Motor neuron (in vitro differentiated cells): Measurements from ENCODE around the gene AFG1L. TPM values are rescaled to one million over a fixed set of nuclear protein-coding genes. Genes with fewer than 3 reads are reported as not detected.
A peak's percentile ranks its signal among the peaks of the same experiment; 100 is the strongest.
"Not testable (repeated sequence)": the region's sequence is repeated elsewhere in the genome, so short reads cannot be mapped to it uniquely, and the experiment has no call there.

ENCODE experiments used
- ATAC-seq, 8 experiments: fragments of 200-7000 bp; cut with Tn5 transposase; replicated peaks in 6 of 8; 2 replicates each; pipeline ENCODE4 v1.8.0; 2021; ENCODE audit warnings: mild to moderate bottlenecking in 8 of 8, moderate library complexity in 8 of 8
- H3K27ac ChIP-seq, 2 donors: fragments of 250-450 bp; sonication (Bioruptor Pico); 2 replicates each; pipeline ENCODE4 v1.9.0; 2021; ENCODE audit warnings: antibody characterized with exemption in 2 of 2, mild to moderate bottlenecking in 2 of 2, moderate library complexity in 1 of 2
- H3K4me1 ChIP-seq, 2 donors: fragments of 250-450 bp; sonication (Bioruptor Pico); replicated peaks in 1 of 2; 2 replicates each; pipeline ENCODE4 v1.6.1; 2021; ENCODE audit warnings: antibody characterized with exemption in 2 of 2, mild to moderate bottlenecking in 2 of 2, moderate library complexity in 1 of 2
- H3K4me3 ChIP-seq, 5 donors: fragments of 250-450 bp; sonication (Bioruptor Pico); 2 replicates each; pipeline ENCODE4 v1.9.0; 2021; ENCODE audit warnings: antibody characterized with exemption in 5 of 5, mild to moderate bottlenecking in 5 of 5, moderate library complexity in 4 of 5
- WGBS, 10 experiments: fragments of 450-650 bp; shearing (Covaris generic); methylation state at CpG; one replicate each; pipeline ENCODE4 v1.0.0; 2022; 5-methylcytosine and 5-hydroxymethylcytosine counted together
- in situ Hi-C, 9 experiments: fragments of 400-800 bp; cut with MboI; loops; one replicate each; pipeline ENCODE4 v1.15.0; 2021; ENCODE audit warnings: low sequenced_read_pairs in 9 of 9, low pct_unique_long_range_greater_than_20kb in 2 of 9; ENCODE audit not compliant: unreplicated experiment in 9 of 9
- total RNA-seq, 8 experiments: library from RNA; unstranded; fragments of 300-600 nt; gene quantifications; 2 replicates each; pipeline versions ENCODE4 v1.2.3 to v1.2.4, GENCODE V29; 2022

AFG1L gene
- total RNA-seq, 8 experiments from 2014 or later: 4.3 to 17.4 (median 7.2) TPM

DNA sequence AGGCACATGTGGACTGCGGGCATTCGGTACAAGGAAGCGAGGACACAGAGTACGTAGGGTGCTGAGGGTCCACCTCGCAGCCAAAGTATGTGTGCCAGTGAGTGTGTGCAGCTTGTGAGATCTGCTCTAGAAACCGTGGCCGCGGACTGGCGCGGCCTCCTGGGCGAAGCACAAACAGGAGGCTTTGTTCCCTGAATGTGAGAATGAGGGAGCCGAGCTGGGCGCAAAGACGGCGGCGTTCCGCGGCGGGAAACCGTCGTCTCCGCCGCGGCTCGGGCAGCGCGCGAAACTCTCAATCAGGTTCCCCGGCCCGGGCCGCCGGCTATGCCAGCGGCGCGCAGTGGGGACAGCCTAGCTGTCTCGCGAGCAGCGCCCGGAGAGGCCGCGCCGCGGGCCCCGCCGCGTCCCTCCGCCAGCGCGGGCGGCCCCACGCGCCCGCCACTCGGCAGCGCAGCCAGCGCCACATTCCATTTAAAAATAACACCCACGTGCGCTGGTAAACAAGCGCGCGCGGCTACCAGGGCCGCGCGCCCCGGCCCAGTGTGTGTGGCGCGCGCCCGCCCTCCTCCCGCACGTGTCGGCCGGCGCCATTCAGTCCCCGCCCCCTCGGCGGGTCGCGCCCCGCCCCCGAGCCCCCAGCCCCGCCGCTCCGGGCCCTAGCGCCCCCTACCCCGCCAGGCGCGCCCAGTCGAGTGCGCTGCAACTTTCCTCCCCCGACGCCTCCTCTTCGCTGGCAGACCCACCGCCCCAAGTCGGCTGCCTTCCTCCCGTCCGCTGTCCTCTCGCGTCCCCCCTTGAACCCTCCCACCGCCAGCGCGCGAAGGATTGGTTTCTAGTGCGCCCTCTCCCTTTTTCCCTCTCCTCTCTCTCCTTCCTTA is 262.9 kb downstream of the AFG1L start:
- in situ Hi-C loops: loop anchor here in 5 of 9 experiments (25.0 kb wide), 1 partner anchor 230 kb away; no protein-coding TSS in a partner anchor
- WGBS, 10 experiments: 0 to 1% (median 0%) methylated on average over 2 to 23 of the region's 105 CpGs; no CpG with 5 or more reads in 4 of the 10 experiments
- Histone ChIP-seq H3K4me1 (peaks cover 3 to 6% of the 10 kb centered on the region in 2 donors), H3K27ac (peak overlapping the region; percentile 94 to 95), H3K4me3 (peak overlapping the region; percentile 61 to 89 (median 81))
- peak; percentile 12 to 53 (median 38) for ATAC-seq

GRCh38 chr6:108558372-108559096 is 263.7 kb downstream of the AFG1L start:
- H3K27ac ChIP-seq: peak overlapping the region; percentile 94 to 95
- peak; percentile 39 to 65 (median 59) for ATAC-seq
- in situ Hi-C loops: loop anchor here in 5 of 9 experiments (25.0 kb wide), 1 partner anchor 229 kb away; no protein-coding TSS in a partner anchor
- 0 to 2% (median 0%) methylated on average over 1 to 20 of the region's 58 CpGs for WGBS, 10 experiments
- H3K4me1 ChIP-seq: peaks cover 6 to 8% of the 10 kb centered on the region in 2 donors
- H3K4me3 ChIP-seq: peak overlapping the region; percentile 61 to 89 (median 81)

DNA sequence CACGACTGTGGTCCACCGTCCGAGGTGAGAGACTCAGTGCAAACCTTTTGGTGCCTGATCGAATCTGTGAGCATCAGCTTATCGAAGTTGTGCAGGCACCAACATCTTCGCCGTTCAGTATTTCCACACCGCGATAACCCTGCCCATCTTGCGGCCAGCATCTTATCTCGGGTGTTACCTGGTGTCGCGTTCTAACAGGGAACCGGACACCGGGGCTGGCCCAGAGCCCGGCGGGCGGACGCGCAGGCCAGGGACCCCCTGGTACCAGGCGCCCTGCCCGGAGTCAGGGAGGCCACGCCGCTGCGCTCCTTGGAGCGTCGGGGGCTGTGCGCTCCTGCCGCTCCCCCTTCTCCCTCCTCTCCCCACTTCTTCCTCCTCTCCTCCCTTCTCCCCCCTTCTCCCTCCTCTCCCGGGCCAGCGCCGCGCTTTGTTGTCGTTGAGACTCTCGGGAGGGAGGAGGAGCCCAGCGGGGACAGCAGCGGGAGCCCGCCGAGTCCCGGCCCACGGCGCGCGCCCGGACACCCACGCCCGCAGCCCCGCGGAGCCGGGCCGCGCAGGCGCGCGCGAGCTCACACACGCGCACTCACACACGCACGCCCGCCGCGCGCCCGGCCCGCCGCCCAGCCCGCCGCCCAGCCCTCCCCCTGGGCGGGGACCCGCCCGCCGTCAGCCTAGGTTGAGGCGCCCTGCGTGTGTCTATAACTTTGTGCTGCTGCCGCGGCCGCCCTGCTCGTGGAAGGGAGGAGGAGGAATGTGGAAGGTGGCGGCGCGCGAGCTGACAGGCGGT is 264.4 kb downstream of the AFG1L start:
- 0% methylated on average over 2 to 8 of the region's 84 CpGs; no CpG with 5 or more reads in 3 of the 10 experiments for WGBS, 10 experiments
- H3K27ac ChIP-seq: peak overlapping the region; percentile 91 to 95
- peak; percentile 35 to 53 (median 46) for ATAC-seq
- H3K4me1 ChIP-seq: peaks cover 9 to 11% of the 10 kb centered on the region in 2 donors
- in situ Hi-C loops: loop anchor here in 5 of 9 experiments (25.0 kb wide), 1 partner anchor 228 kb away; no protein-coding TSS in a partner anchor
- H3K4me3 ChIP-seq: peak overlapping the region; percentile 61 to 89 (median 81)

DNA sequence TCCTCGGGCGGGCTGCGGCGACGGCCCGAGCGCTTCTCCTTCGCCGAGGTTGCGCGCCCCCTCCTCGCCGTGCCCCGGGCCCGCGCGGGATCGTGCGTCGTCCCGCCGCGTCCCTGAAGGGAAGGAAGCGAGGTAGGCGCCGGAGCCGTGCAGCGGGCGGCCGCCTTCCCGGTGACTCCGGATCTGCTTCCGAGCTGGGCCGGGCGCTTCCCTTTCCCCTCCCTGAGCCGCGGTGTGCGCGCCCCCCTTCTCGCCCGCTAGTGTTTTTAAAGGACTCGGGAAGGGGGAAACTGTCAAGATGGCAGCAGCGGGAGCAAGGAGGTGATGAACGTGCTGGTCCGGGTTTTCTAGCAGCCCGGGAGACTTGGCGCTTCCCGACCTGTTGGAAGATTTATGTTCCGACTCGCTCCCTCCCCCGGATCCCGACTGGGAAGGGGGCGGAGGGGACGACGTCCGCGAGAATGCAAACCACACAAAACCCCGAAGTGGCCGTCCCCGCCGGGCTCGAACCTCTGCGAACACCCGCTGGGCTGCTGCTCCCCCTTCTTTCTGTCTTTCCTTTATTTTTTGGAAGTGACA is 265.1 kb downstream of the AFG1L start:
- WGBS, 10 experiments: 0% methylated on average over 2 to 20 of the region's 64 CpGs; no CpG with 5 or more reads in 7 of the 10 experiments
- in situ Hi-C loops: loop anchor here in 5 of 9 experiments (25.0 kb wide), 1 partner anchor 227 kb away; no protein-coding TSS in a partner anchor
- peak overlapping the region; percentile 61 to 89 (median 81) for H3K4me3 ChIP-seq
- peak overlapping the region; percentile 91 to 95 for H3K27ac ChIP-seq
- ATAC-seq: peak; percentile 1 to 25 (median 6)
- peaks cover 13 to 16% of the 10 kb centered on the region in 2 donors for H3K4me1 ChIP-seq

GRCh38 chr6:108560463-108561308 is 265.8 kb downstream of the AFG1L start, which contains the start of gene FOXO3:
Gene FOXO3, plus strand, starts transcription at chr6:108560917. Its CDS starts 292 bp downstream, at chr6:108561209.
- 0 to 3% methylated on average over 5 to 8 of the region's 110 CpGs; no CpG with 5 or more reads in 8 of the 10 experiments for WGBS, 10 experiments
- in situ Hi-C loops: loop anchor here in 5 of 9 experiments (25.0 kb wide), 1 partner anchor 227 kb away; no protein-coding TSS in a partner anchor
- peak within 1 kb of the TSS; percentile 91 to 95 for H3K27ac ChIP-seq

DNA sequence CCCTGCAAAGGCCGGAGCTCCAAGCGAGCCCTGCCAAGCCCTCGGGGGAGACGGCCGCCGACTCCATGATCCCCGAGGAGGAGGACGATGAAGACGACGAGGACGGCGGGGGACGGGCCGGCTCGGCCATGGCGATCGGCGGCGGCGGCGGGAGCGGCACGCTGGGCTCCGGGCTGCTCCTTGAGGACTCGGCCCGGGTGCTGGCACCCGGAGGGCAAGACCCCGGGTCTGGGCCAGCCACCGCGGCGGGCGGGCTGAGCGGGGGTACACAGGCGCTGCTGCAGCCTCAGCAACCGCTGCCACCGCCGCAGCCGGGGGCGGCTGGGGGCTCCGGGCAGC is 266.4 kb downstream of the AFG1L start:
- in situ Hi-C loops: loop anchor here in 5 of 9 experiments (25.0 kb wide), 1 partner anchor 226 kb away; no protein-coding TSS in a partner anchor
- Histone ChIP-seq H3K4me1 (peaks cover 21 to 27% of the 10 kb centered on the region in 2 donors), H3K27ac (peak overlapping the region; percentile 91 to 95), H3K4me3 (peak overlapping the region; percentile 61 to 89 (median 81))
- not testable (repeated sequence) for ATAC-seq
- WGBS, 10 experiments: no CpG with 5 or more reads among the region's 40 CpGs

More at GRCh38 chr6:108560463-108561308, 265.8 kb downstream of the AFG1L start, which contains the start of gene FOXO3:
- peak within 1 kb of the TSS; percentile 61 to 89 (median 81) for H3K4me3 ChIP-seq
- H3K4me1 ChIP-seq: peaks cover 19 to 24% of the 10 kb centered on the region in 2 donors
- ATAC-seq: peak; percentile 9 to 43 (median 36)

GRCh38 chr6:108561742-108562502 is 267.1 kb downstream of the AFG1L start:
- WGBS, 10 experiments: 12 to 50% (median 31%) methylated on average over 1 to 6 of the region's 46 CpGs; no CpG with 5 or more reads in 4 of the 10 experiments
- peaks cover 18 to 26% of the 10 kb centered on the region in 2 donors for H3K4me1 ChIP-seq
- peak overlapping the region; percentile 61 to 89 (median 81) for H3K4me3 ChIP-seq
- in situ Hi-C loops: loop anchor here in 5 of 9 experiments (25.0 kb wide), 1 partner anchor 225 kb away; no protein-coding TSS in a partner anchor
- H3K27ac ChIP-seq: peak overlapping the region; percentile 22 to 79
- ATAC-seq: no peak

- WGBS, 10 experiments: 5 to 100% (median 39%) methylated on average over 1 to 14 of the region's 17 CpGs; no CpG with 5 or more reads in 5 of the 10 experiments
- Histone ChIP-seq H3K4me3 (peak overlapping the region; percentile 61 to 89 (median 81)), H3K27ac (peak overlapping the region; percentile 22 to 79), H3K4me1 (peaks cover 15 to 24% of the 10 kb centered on the region in 2 donors)
- ATAC-seq: peak in 5 of 8 experiments; percentile 1 to 11 (median 3)
- in situ Hi-C loops: loop anchor here in 5 of 9 experiments (25.0 kb wide), 1 partner anchor 225 kb away; no protein-coding TSS in a partner anchor
These were observed 267.7 kb downstream of the AFG1L start for GRCh38 chr6:108562503-108562993.

DNA sequence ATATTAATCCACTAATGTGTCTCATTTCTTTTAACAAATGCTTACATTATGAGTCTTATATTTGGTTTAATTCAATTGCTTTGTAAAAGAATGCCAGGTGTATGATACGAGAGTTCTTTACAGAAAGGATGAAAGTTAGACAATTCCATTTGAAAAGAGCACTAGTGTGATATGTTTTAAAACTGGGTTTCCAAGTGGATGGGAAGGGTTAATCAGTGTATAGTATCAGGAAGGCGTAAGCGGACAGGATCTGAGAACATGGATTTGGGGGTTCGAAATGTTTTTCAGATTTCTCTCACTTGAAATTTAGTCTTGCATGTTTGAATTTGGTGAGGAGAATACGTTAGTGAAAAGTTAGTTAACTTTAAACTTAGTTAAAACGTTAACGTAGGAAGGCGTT is 268.4 kb downstream of the AFG1L start:
- H3K4me1 ChIP-seq: peaks cover 15 to 24% of the 10 kb centered on the region in 2 donors
- WGBS, 10 experiments: 56 to 96% (median 74%) methylated on average over 1 to 8 of the region's 8 CpGs
- in situ Hi-C loops: loop anchor here in 5 of 9 experiments (25.0 kb wide), 1 partner anchor 224 kb away; no protein-coding TSS in a partner anchor
- H3K4me3 ChIP-seq: peak overlapping the region; percentile 61 to 89 (median 81)
- H3K27ac ChIP-seq: no peak overlapping the region
- ATAC-seq: no peak

GRCh38 chr6:108564178-108564577 is 269.3 kb downstream of the AFG1L start:
- WGBS, 10 experiments: 0 to 94% (median 82%) methylated on average over 1 to 3 of the region's 3 CpGs; no CpG with 5 or more reads in 1 of the 10 experiments
- Histone ChIP-seq H3K4me1 (peaks cover 15 to 24% of the 10 kb centered on the region in 2 donors), H3K4me3 (peak overlapping the region in 2 of 5 donors; percentile 1 to 83), H3K27ac (no peak overlapping the region)
- in situ Hi-C loops: loop anchor here in 5 of 9 experiments (25.0 kb wide), 1 partner anchor 223 kb away; no protein-coding TSS in a partner anchor
- ATAC-seq: no peak
